K562 (cell line): ENCODE measurements around the gene MZB1. TPM values are rescaled to one million over a fixed set of nuclear protein-coding genes. Genes with fewer than 3 reads are reported as not detected.

ENCODE experiments used
- IFI16 ChIP-seq: fragments of 250-450 bp; sonication (Bioruptor Pico); IDR thresholded peaks from 2 replicates; pipeline ENCODE4 v2.1.2; 2022; ENCODE audit warnings: mild to moderate bottlenecking, inconsistent platforms
- MGA ChIP-seq: fragments of 450-650 bp; IDR thresholded peaks from 2 replicates; pipeline ENCODE4 v1.6.1; 2016; ENCODE audit warnings: mild to moderate bottlenecking, moderate library complexity
- SAFB2 ChIP-seq: fragments of 200-400 bp; formaldehyde crosslinking; IDR thresholded peaks from 2 replicates; pipeline ENCODE4 v1.6.1; 2018; ENCODE audit warnings: borderline replicate concordance, low read length, low read depth, moderate library complexity; ENCODE audit not compliant: severe bottlenecking
- STAT5B ChIP-seq: fragments of 250-450 bp; sonication (Bioruptor Pico); IDR thresholded peaks from 2 replicates; pipeline ENCODE4 v1.8.0; 2021; ENCODE audit warnings: mild to moderate bottlenecking, inconsistent platforms
- polyA plus RNA-seq, 8 experiments: library from polyadenylated mRNA; depleted of rRNA in 4 of 8; stranded (reverse) in 5 of 8; unstranded in 3 of 8; fragments of >200 nt; fragmentation: Nextera tagmentation in 2 of 8; fragmentation: Illumina TruSeq in 1 of 8; extraction: Ambion mirVana in 2 of 8; extraction: Trizol in 1 of 8; gene quantifications; 2 replicates each; pipeline versions ENCODE4 v1.2.1 to v1.2.3, GENCODE V29; 2011 to 2014; ENCODE audit warnings: inconsistent platforms in 1 of 8, missing spikeins in 1 of 8
- total RNA-seq, 7 experiments: library from RNA; depleted of rRNA in 6 of 7; stranded (reverse); fragments of >200 nt in 6 of 7; fragmentation: Illumina TruSeq in 2 of 7; extraction: Trizol in 2 of 7; gene quantifications; 2 replicates each; pipeline versions ENCODE4 v1.2.1 to v1.2.3, GENCODE V29; 2011 to 2021; ENCODE audit warnings: low replicate concordance in 1 of 7

MZB1 gene
- total and polyA plus RNA-seq, 9 of the 15 experiments (the other 6 are each of a cell fraction or from before 2014, with no cell fraction given) = 0.13 to 0.31 TPM; not detected in 7

- TF ChIP-seq MGA (no peak), IFI16 (CRISPR knock-in tag) (no peak), STAT5B (CRISPR knock-in tag) (no peak), SAFB2 (no peak)
Measured at GRCh38 chr5:139439013-139439903, 49.5 kb upstream of the MZB1 start, which contains the start of gene DNAJC18 (continued).
